GM10266 (cell line): ENCODE results near the gene PRR7.

Experiments
- DNase-seq: peaks from one replicate; pipeline ENCODE4 v3.0.0; 2012; ENCODE audit errors: extremely low spot score
- TF ChIP-seq, protein P1 (sequence below): IDR thresholded peaks from 2 replicates; pipeline ENCODE4 v1.5.1; 2012; ENCODE audit warnings: mild to moderate bottlenecking, low read depth; ENCODE audit not compliant: control insufficient read depth, insufficient read depth; ENCODE audit errors: missing control alignments

Gene PRR7

DNA sequence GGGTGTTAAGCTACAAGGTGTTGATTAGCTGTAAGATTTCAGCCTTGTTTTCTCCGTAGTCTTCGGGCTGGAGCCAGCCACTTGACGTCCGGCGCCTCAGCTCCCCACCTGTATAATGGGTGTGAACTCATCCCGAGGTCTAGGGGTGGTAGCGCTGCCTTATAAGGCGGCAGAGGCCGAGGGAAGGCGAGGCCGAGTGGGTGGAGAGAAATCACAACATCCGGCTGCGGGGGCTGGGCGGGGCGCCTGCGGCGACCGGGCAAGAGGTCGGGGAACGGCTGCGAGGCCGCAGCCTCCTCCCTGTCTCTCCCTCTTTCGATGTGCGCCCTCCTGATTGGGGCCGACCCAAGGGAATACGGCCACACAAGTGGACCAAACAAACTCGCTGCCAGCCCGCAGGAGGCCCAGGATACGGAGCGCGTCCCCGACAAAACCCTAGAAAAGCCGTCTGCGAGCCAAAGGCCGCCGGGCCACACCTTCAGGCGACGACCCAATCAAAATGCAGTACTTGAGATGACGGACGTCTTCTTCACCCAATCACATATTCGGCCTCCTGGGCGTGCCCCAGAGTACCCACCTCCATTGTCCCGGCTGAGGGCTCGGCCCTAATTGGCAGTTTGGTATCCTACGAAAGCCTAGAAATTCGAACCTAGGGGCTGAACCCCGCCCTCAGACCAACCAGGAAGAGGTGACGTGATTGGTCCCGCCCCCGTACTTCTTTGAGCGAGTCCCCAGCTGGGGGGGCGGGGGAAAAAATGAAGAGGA, 20.6 kb upstream of the PRR7 start:
- TF ChIP-seq, protein P1, sequence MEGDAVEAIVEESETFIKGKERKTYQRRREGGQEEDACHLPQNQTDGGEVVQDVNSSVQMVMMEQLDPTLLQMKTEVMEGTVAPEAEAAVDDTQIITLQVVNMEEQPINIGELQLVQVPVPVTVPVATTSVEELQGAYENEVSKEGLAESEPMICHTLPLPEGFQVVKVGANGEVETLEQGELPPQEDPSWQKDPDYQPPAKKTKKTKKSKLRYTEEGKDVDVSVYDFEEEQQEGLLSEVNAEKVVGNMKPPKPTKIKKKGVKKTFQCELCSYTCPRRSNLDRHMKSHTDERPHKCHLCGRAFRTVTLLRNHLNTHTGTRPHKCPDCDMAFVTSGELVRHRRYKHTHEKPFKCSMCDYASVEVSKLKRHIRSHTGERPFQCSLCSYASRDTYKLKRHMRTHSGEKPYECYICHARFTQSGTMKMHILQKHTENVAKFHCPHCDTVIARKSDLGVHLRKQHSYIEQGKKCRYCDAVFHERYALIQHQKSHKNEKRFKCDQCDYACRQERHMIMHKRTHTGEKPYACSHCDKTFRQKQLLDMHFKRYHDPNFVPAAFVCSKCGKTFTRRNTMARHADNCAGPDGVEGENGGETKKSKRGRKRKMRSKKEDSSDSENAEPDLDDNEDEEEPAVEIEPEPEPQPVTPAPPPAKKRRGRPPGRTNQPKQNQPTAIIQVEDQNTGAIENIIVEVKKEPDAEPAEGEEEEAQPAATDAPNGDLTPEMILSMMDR: no peak
- peak; percentile 99 for DNase-seq

GRCh38 chr5:177426566-177427210, 19.9 kb upstream of the PRR7 start, which contains the start of gene GRK6:
TSS of gene GRK6 (plus strand) at chr5:177426676. CDS start at chr5:177426846, 170 bp downstream.
- peak; percentile 60 for DNase-seq
- TF ChIP-seq, protein P1: no peak

- peak; percentile 43 for DNase-seq
- TF ChIP-seq, protein P1: no peak
These were observed 19.3 kb upstream of the PRR7 start for GRCh38 chr5:177427211-177427822.

- TF ChIP-seq, protein P1: no peak
- no peak for DNase-seq
These were observed 18.6 kb upstream of the PRR7 start for GRCh38 chr5:177427919-177428573.

- TF ChIP-seq, protein P1: no peak
- no peak for DNase-seq
These were observed 17.9 kb upstream of the PRR7 start for GRCh38 chr5:177428574-177429217.

DNA sequence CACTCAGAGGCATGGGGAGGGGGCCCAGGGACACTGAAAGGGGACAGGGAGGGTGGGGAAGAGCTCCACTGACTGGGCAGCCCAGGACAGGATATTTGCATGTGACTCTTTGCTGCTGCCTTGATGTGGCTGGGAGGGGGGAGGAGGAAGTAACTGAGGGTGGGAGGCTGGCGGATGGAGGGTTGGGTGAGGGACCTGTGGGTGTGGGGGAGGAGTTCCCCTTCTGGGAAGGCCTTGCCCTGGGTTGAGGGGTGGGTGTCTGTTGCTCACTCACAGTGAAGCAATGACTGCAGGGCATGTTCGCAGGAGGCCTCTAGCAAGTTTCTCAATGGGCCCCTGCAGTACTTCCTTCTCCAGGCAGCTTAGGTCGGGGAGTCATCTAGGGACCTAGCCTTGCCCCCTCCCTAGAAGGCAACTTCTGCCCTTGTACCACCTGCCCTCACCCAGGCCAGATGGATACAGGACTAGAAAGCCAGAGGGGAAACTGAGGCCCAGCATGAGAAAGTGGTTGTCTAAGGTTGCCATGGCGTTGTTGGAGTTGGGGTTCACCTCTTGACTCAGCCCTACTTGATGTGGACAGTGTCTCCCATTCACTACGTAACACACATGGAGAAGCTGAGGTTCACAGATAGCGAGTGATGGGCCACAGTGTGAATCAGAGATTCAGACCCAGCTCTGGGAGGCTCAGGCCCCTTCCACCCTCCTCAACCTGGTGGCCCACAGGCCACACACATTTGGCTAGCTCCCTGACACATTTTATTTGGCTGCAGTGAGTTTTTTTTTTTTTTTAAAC, 17.2 kb upstream of the PRR7 start:
- TF ChIP-seq, protein P1: no peak
- peak; percentile 83 for DNase-seq
